NCI-H1048 (cell line): ENCODE data around the gene UBE3B.

Experiments
- DNase-seq: peaks from one replicate; lab custom pipeline; 2025; lab: John Stamatoyannopoulos, UW

The UBE3B gene

GRCh38 chr12:109552971-109553370, 75.5 kb downstream of the UBE3B start:
- DNase-seq = no peak

GRCh38 chr12:109553483-109553882, 76.0 kb downstream of the UBE3B start:
- no peak for DNase-seq

- no peak for DNase-seq
These were observed 76.6 kb downstream of the UBE3B start for GRCh38 chr12:109553906-109554500.

- DNase-seq = no peak
These were observed 77.3 kb downstream of the UBE3B start for GRCh38 chr12:109554761-109555160.

- DNase-seq = no peak
These were observed 78.2 kb downstream of the UBE3B start for GRCh38 chr12:109555431-109556315.

GRCh38 chr12:109557200-109557599, 79.8 kb downstream of the UBE3B start:
- DNase-seq = no peak

- no peak for DNase-seq
These were observed 80.4 kb downstream of the UBE3B start for GRCh38 chr12:109557805-109558204.

GRCh38 chr12:109558374-109559199, 81.2 kb downstream of the UBE3B start:
- DNase-seq = no peak

GRCh38 chr12:109559200-109559505, 81.7 kb downstream of the UBE3B start:
- no peak for DNase-seq

GRCh38 chr12:109559601-109560000, 82.2 kb downstream of the UBE3B start:
- DNase-seq = no peak

- no peak for DNase-seq
These were observed 83.7 kb downstream of the UBE3B start for GRCh38 chr12:109560867-109561710.

GRCh38 chr12:109561711-109562030, 84.2 kb downstream of the UBE3B start:
- DNase-seq = no peak

GRCh38 chr12:109562871-109563270, 85.4 kb downstream of the UBE3B start:
- no peak for DNase-seq

- no peak for DNase-seq
These were observed 86.2 kb downstream of the UBE3B start for GRCh38 chr12:109563291-109564284.

GRCh38 chr12:109566424-109566823, 89.0 kb downstream of the UBE3B start:
- no peak for DNase-seq

GRCh38 chr12:109567296-109567695, 89.9 kb downstream of the UBE3B start:
- no peak for DNase-seq

GRCh38 chr12:109567967-109568366, 90.5 kb downstream of the UBE3B start:
- no peak for DNase-seq

- DNase-seq = no peak
These were observed 91.1 kb downstream of the UBE3B start for GRCh38 chr12:109568486-109568885.

GRCh38 chr12:109571773-109572505, 94.5 kb downstream of the UBE3B start:
- DNase-seq = no peak

GRCh38 chr12:109572506-109572845, 95.0 kb downstream of the UBE3B start:
- DNase-seq = no peak
